ENCODE results near the gene TRMT44. TPM values are rescaled to one million over a fixed set of nuclear protein-coding genes. Genes with fewer than 3 reads are reported as not detected.
"Not testable (repeated sequence)": the region's sequence is repeated elsewhere in the genome, so short reads cannot be mapped to it uniquely, and the experiment has no call there.

The TRMT44 gene
- total and polyA plus RNA-seq, 2 of the 13 experiments (the other 11 are each of a cell fraction or from before 2014, with no cell fraction given), result 5.8 to 8.6 TPM

GRCh38 chr4:8419222-8420041 lies 21.1 kb upstream of the TRMT44 start (continued):
- TF ChIP-seq PHF21A (CRISPR knock-in tag; IDR thresholded peaks at IDR 0.05) (no peak), ZSCAN12 (CRISPR knock-in tag; IDR thresholded peaks at IDR 0.05) (no peak), ATF6 (CRISPR knock-in tag; conservative IDR thresholded peaks at IDR 0.05) (no peak), MAFK (conservative IDR thresholded peaks at IDR 0.05 in 1 of 2, IDR thresholded peaks at IDR 0.05 in 1 of 2; ENCODE audit: low read length in 2 of 2) (peak; percentile 63 to 66)

GRCh38 chr4:8420151-8420550 lies 20.4 kb upstream of the TRMT44 start:
- H3K27me3 ChIP-seq (ENCODE audit: control insufficient read depth in 1 of 2, insufficient read depth in 2 of 2, low read length in 2 of 2); POLR2A ChIA-PET; H4K20me1 ChIP-seq (ENCODE audit: insufficient read depth, low read length); H2AFZ ChIP-seq (ENCODE audit: low read length); CTCF ChIA-PET (ENCODE audit: low intra/inter-chr PET ratio, low total read pairs); H3K4me2 ChIP-seq (ENCODE audit: low read depth, low read length); H3K27ac ChIP-seq (ENCODE audit: extremely low read length, insufficient read depth, low read length); FAIRE-seq; H3K9ac ChIP-seq (ENCODE audit: insufficient read depth, low read depth, low read length); DNase-seq (ENCODE audit: low spot score); intact Hi-C loops (cut with micrococcal nuclease; ENCODE audit: unreplicated experiment); H3K36me3 ChIP-seq (replicated peaks in 1 of 2; ENCODE audit: control insufficient read depth in 1 of 2, insufficient read depth in 2 of 2, low read length in 2 of 2); in situ Hi-C loops (cut with HindIII; ENCODE audit: extremely low pct_ligation_motif_present, low pct_unique_long_range_greater_than_20kb); BruUV-seq (replicated peaks); H3K4me3 ChIP-seq (replicated peaks in 1 of 3; ENCODE audit: insufficient read depth in 1 of 3, low read depth in 2 of 3, low read length in 3 of 3); H3K79me2 ChIP-seq (ENCODE audit: insufficient read depth, low read length); H3K9me3 ChIP-seq (ENCODE audit: low read length); ATAC-seq: not testable (repeated sequence)
- 0 out of 2 replicates have a peak, but pooled peaks cover 12% of the 10 kb centered on the region for H3K4me1 ChIP-seq (ENCODE audit: insufficient read depth, low read length)
